ENCODE measurements around the gene PRAC2. TPM values are rescaled to one million over a fixed set of nuclear protein-coding genes. Genes with fewer than 3 reads are reported as not detected.

PRAC2 gene
- polyA plus RNA-seq, 1 of the 3 experiments (the other 2 are of a cell fraction) = not detected

DNA sequence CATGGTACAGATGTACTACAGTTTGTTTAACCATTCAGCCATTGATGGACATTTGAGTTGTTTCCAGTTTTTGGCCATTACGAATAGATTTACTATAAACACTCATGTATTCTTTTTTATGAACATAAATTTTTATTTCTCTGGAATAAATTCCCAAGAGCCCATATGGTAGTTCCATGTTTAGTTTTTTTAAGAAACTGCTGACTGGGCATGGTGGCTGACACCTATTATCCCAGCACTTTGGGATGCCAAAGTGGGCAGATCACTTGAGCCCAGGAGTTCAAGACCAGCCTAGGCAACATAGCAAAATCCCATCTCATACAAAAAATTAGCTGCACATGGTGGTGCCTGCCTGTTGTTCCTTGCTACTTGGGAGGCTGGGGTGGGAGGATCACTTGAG is 30.9 kb upstream of the PRAC2 start:
- H3K4me3 ChIP-seq (ENCODE audit: low read depth in 2 of 2, low read length in 1 of 2) = no peak overlapping the region
- no peak overlapping the region for H3K27ac ChIP-seq (ENCODE audit: low read depth in 2 of 2, low read length in 1 of 2)
- no peaks in the 10 kb centered on the region for H3K9me3 ChIP-seq
- H4K20me1 ChIP-seq (ENCODE audit: insufficient read depth) = no peaks in the 10 kb centered on the region
- H3K79me2 ChIP-seq (ENCODE audit: insufficient read depth) = no peaks in the 10 kb centered on the region
- no peak overlapping the region for H2AFZ ChIP-seq (ENCODE audit: low read depth)
- H3K9me2 ChIP-seq = no peaks in the 10 kb centered on the region
- no peaks in the 10 kb centered on the region for H3K4me1 ChIP-seq (ENCODE audit: control insufficient read depth in 1 of 2, insufficient read depth in 2 of 2, low read depth in 1 of 2, low read length in 1 of 2)
- WGBS (ENCODE audit: low lambda C conversion rate) = 11% methylated on average over 1 of the region's 1 CpG
- no peak for DNase-seq
- no peak overlapping the region for H3K9ac ChIP-seq
- TF ChIP-seq EZH2phosphoT487 (IDR thresholded peaks at IDR 0.05; ENCODE audit: borderline replicate concordance, low read depth) (no peak), CHD2 (IDR thresholded peaks at IDR 0.05; ENCODE audit: low read length, partially characterized antibody) (no peak), ELF1 (IDR thresholded peaks at IDR 0.05) (no peak), GATA2 (CRISPR knock-in tag; IDR thresholded peaks at IDR 0.05) (no peak), FOSL2 (IDR thresholded peaks at IDR 0.05; ENCODE audit: borderline replicate concordance, low read depth) (no peak)
- TF ChIP-seq, protein P1, sequence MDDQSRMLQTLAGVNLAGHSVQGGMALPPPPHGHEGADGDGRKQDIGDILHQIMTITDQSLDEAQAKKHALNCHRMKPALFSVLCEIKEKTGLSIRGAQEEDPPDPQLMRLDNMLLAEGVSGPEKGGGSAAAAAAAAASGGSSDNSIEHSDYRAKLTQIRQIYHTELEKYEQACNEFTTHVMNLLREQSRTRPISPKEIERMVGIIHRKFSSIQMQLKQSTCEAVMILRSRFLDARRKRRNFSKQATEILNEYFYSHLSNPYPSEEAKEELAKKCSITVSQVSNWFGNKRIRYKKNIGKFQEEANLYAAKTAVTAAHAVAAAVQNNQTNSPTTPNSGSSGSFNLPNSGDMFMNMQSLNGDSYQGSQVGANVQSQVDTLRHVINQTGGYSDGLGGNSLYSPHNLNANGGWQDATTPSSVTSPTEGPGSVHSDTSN (IDR thresholded peaks at IDR 0.05) = no peak
- no peaks in the 10 kb centered on the region for H3F3A ChIP-seq (replicated peaks; ENCODE audit: insufficient read depth)
- POLR2A ChIA-PET = no interaction called here
- CTCF ChIA-PET = interaction anchor here (1.1 to 1.6 kb wide), 2 partner anchors 14 to 112 kb away, joined by 3 to 4 read pairs; no protein-coding TSS in a partner anchor
- no peak overlapping the region for H3K4me2 ChIP-seq
- no peaks in the 10 kb centered on the region for H3K36me3 ChIP-seq (replicated peaks in 1 of 2; ENCODE audit: control insufficient read depth in 1 of 2, insufficient read depth in 2 of 2, low read length in 1 of 2)
- peaks cover 64% of the 10 kb centered on the region for H3K27me3 ChIP-seq (ENCODE audit: insufficient read depth)

DNA sequence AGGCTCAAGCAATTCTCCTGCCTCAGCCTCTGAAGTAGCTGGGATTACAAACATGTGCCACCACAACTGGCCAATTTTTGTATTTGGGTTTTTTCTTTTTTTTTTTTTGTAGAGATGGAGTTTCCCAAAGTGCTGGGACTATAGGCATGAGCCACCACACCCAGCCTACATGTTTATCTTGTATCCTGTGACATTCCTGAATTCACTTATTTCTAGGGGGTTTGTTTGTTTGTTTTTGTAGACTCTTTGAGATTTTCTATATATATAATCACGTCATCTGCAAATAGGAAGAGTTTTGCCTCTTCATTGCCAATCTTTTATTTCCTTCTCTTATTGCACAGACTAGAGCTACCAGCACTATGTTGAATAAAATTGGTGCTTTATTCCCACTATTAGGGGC is 29.8 kb upstream of the PRAC2 start:
- Histone ChIP-seq H3K9me3 (no peaks in the 10 kb centered on the region), H3K4me1 (ENCODE audit: control insufficient read depth in 1 of 2, insufficient read depth in 2 of 2, low read depth in 1 of 2, low read length in 1 of 2) (no peaks in the 10 kb centered on the region), H2AFZ (ENCODE audit: low read depth) (no peak overlapping the region), H3K79me2 (ENCODE audit: insufficient read depth) (no peaks in the 10 kb centered on the region), H3F3A (replicated peaks; ENCODE audit: insufficient read depth) (no peaks in the 10 kb centered on the region), H3K27me3 (ENCODE audit: insufficient read depth) (peaks cover 61% of the 10 kb centered on the region), H3K9ac (no peak overlapping the region), H3K4me3 (ENCODE audit: low read depth in 2 of 2, low read length in 1 of 2) (no peak overlapping the region), H4K20me1 (ENCODE audit: insufficient read depth) (no peaks in the 10 kb centered on the region), H3K36me3 (replicated peaks in 1 of 2; ENCODE audit: control insufficient read depth in 1 of 2, insufficient read depth in 2 of 2, low read length in 1 of 2) (no peaks in the 10 kb centered on the region), H3K4me2 (no peak overlapping the region), H3K9me2 (no peaks in the 10 kb centered on the region), H3K27ac (ENCODE audit: low read depth in 2 of 2, low read length in 1 of 2) (no peak overlapping the region)
- POLR2A ChIA-PET = interaction anchor here (0.7 kb wide), 1 partner anchor 11 kb away, joined by 4 read pairs; no protein-coding TSS in a partner anchor
- no peak for DNase-seq
- CTCF ChIA-PET = interaction anchor here (1.1 to 1.6 kb wide), 3 partner anchors 15 to 111 kb away, joined by 3 to 4 read pairs (median 3); no protein-coding TSS in a partner anchor
- TF ChIP-seq SIN3A (IDR thresholded peaks at IDR 0.05; ENCODE audit: borderline replicate concordance, low read depth, low read length) (no peak), EZH2phosphoT487 (IDR thresholded peaks at IDR 0.05; ENCODE audit: borderline replicate concordance, low read depth) (no peak)
- 2% methylated on average over 1 of the region's 1 CpG for WGBS (ENCODE audit: low lambda C conversion rate)

DNA sequence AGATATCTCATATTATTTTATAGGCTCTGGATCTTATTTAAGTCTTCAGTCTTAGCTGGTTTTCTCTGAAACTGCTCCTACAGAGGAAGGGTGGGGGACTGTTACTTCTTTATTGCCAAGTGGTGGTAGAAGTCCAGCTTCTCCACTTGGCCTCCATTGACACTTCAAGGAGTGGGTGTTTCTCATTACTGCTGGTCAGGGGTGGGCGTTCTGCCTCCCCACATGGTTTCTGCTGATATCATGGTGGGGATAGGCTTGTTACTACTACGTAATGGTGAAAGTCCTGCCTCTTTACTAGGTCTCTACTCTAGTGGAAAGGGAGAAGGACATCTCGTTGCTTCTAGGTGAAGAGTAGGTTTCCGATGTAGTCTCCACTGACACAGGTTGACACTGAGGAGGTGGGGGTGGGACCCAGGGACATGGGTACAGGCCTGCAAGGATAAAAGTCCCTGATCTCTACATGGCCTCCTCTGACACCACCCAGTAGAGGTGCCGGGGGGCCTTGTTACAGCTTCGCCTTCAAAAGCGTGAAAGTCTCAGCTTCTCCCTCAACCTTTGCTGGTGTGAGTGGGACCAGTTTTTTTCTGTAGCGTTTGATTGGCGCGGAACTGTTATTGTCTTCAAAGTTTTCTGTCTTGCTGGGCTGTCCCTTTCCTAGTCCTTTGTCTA is 21.0 kb upstream of the PRAC2 start:
- no peak overlapping the region for H2AFZ ChIP-seq (ENCODE audit: low read depth)
- CTCF ChIA-PET = interaction anchor here (0.9 to 1.4 kb wide), 5 partner anchors 22 to 182 kb away, joined by 3 to 4 read pairs (median 3); no protein-coding TSS in a partner anchor
- no peak for TF ChIP-seq RCOR1 (IDR thresholded peaks at IDR 0.05; ENCODE audit: low read length)
- no peak for TF ChIP-seq RFX5 (IDR thresholded peaks at IDR 0.05; ENCODE audit: low read length)
- TF ChIP-seq TAF1 (IDR thresholded peaks at IDR 0.05; ENCODE audit: borderline replicate concordance, low read depth, low read length) = no peak
- TF ChIP-seq SMC3 (IDR thresholded peaks at IDR 0.05; ENCODE audit: low read depth, low read length) = no peak
- no peak for TF ChIP-seq EZH2phosphoT487 (IDR thresholded peaks at IDR 0.05; ENCODE audit: borderline replicate concordance, low read depth)
- no peak for TF ChIP-seq NFIC (IDR thresholded peaks at IDR 0.05; ENCODE audit: borderline replicate concordance)
- TF ChIP-seq, protein P2, sequence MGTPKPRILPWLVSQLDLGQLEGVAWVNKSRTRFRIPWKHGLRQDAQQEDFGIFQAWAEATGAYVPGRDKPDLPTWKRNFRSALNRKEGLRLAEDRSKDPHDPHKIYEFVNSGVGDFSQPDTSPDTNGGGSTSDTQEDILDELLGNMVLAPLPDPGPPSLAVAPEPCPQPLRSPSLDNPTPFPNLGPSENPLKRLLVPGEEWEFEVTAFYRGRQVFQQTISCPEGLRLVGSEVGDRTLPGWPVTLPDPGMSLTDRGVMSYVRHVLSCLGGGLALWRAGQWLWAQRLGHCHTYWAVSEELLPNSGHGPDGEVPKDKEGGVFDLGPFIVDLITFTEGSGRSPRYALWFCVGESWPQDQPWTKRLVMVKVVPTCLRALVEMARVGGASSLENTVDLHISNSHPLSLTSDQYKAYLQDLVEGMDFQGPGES (IDR thresholded peaks at IDR 0.05; ENCODE audit: low read depth, low read length) = no peak
- POLR2A ChIA-PET = no interaction called here
- H3K9me2 ChIP-seq = no peaks in the 10 kb centered on the region
- no peak overlapping the region for H3K9ac ChIP-seq
- no peaks in the 10 kb centered on the region for H4K20me1 ChIP-seq (ENCODE audit: insufficient read depth)
- no peak overlapping the region for H3K27ac ChIP-seq (ENCODE audit: low read depth in 2 of 2, low read length in 1 of 2)
- no peaks in the 10 kb centered on the region for H3K4me1 ChIP-seq (ENCODE audit: control insufficient read depth in 1 of 2, insufficient read depth in 2 of 2, low read depth in 1 of 2, low read length in 1 of 2)
- no peaks in the 10 kb centered on the region for H3K36me3 ChIP-seq (replicated peaks in 1 of 2; ENCODE audit: control insufficient read depth in 1 of 2, insufficient read depth in 2 of 2, low read length in 1 of 2)
- H3K27me3 ChIP-seq (ENCODE audit: insufficient read depth) = peaks cover 94% of the 10 kb centered on the region
- no peak overlapping the region for H3K4me3 ChIP-seq (ENCODE audit: low read depth in 2 of 2, low read length in 1 of 2)
- H3K9me3 ChIP-seq = no peaks in the 10 kb centered on the region
- no peaks in the 10 kb centered on the region for H3F3A ChIP-seq (replicated peaks; ENCODE audit: insufficient read depth)
- no peak for DNase-seq
- H3K79me2 ChIP-seq (ENCODE audit: insufficient read depth) = no peaks in the 10 kb centered on the region
- no peak overlapping the region for H3K4me2 ChIP-seq
- WGBS (ENCODE audit: low lambda C conversion rate) = 15% methylated on average over 10 of the region's 10 CpGs
